GM12875 (cell line): ENCODE results near the gene TNNI3K.
"Not testable (repeated sequence)": the region's sequence is repeated elsewhere in the genome, so short reads cannot be mapped to it uniquely, and the experiment has no call there.

ENCODE experiments used
- H3K4me3 ChIP-seq: one replicate; pipeline ENCODE4 v1.5.1; 2011; ENCODE audit warnings: low read depth, low read length, control low read depth
- CTCF ChIP-seq: IDR thresholded peaks from 2 replicates; pipeline ENCODE4 v1.5.1; 2011; ENCODE audit warnings: low read depth, mild to moderate bottlenecking, control low read depth, inconsistent platforms, low read length, moderate library complexity, borderline replicate concordance; ENCODE audit not compliant: insufficient read depth

Gene TNNI3K

GRCh38 chr1:74246315-74246714 lies 11.1 kb downstream of the TNNI3K start:
- no peak overlapping the region for H3K4me3 ChIP-seq
- TF ChIP-seq CTCF, result no peak

GRCh38 chr1:74247881-74248528 lies 12.8 kb downstream of the TNNI3K start:
- no peak for TF ChIP-seq CTCF
- no peak overlapping the region for H3K4me3 ChIP-seq

GRCh38 chr1:74253243-74253824 lies 18.1 kb downstream of the TNNI3K start:
- not testable (repeated sequence) for H3K4me3 ChIP-seq

GRCh38 chr1:74266001-74266400 lies 30.8 kb downstream of the TNNI3K start:
- no peak overlapping the region for H3K4me3 ChIP-seq
- TF ChIP-seq CTCF, result no peak

GRCh38 chr1:74271503-74271902 lies 36.3 kb downstream of the TNNI3K start:
- H3K4me3 ChIP-seq, result no peak overlapping the region
- no peak for TF ChIP-seq CTCF

- H3K4me3 ChIP-seq, result no peak overlapping the region
- no peak for TF ChIP-seq CTCF
Measured at GRCh38 chr1:74280642-74281396, 45.6 kb downstream of the TNNI3K start.

GRCh38 chr1:74286414-74286813 lies 51.2 kb downstream of the TNNI3K start:
- TF ChIP-seq CTCF, result no peak
- no peak overlapping the region for H3K4me3 ChIP-seq
